NCI-H1048 (cell line): ENCODE results near the gene DDX25.
"Not testable (repeated sequence)": the region's sequence is repeated elsewhere in the genome, so short reads cannot be mapped to it uniquely, and the experiment has no call there.

Experiments used
- DNase-seq: peaks from one replicate; lab custom pipeline; 2025; lab: John Stamatoyannopoulos, UW

Gene DDX25

GRCh38 chr11:125904678-125905077, 370 bp downstream of the DDX25 start:
- no peak for DNase-seq

- DNase-seq, result no peak
Measured at GRCh38 chr11:125910226-125910849, 6.0 kb downstream of the DDX25 start.

GRCh38 chr11:125914601-125915000, 10.3 kb downstream of the DDX25 start:
- DNase-seq, result not testable (repeated sequence)

- no peak for DNase-seq
Measured at GRCh38 chr11:125916683-125917347, 12.5 kb downstream of the DDX25 start.

GRCh38 chr11:125918140-125918840, 14.0 kb downstream of the DDX25 start:
- DNase-seq, result no peak

- DNase-seq, result no peak
Measured at GRCh38 chr11:125921042-125921441, 16.7 kb downstream of the DDX25 start.

- no peak for DNase-seq
Measured at GRCh38 chr11:125922156-125922555, 17.8 kb downstream of the DDX25 start.

GRCh38 chr11:125923012-125923579, 18.8 kb downstream of the DDX25 start:
- peak; percentile 40 for DNase-seq

GRCh38 chr11:125923633-125924032, 19.3 kb downstream of the DDX25 start:
- DNase-seq, result no peak

GRCh38 chr11:125924384-125925007, 20.2 kb downstream of the DDX25 start:
- DNase-seq, result no peak

- DNase-seq, result no peak
Measured at GRCh38 chr11:125925247-125925740, 21.0 kb downstream of the DDX25 start.

- DNase-seq, result no peak
Measured at GRCh38 chr11:125925804-125926203, 21.5 kb downstream of the DDX25 start.

- DNase-seq, result no peak
Measured at GRCh38 chr11:125926682-125927081, 22.4 kb downstream of the DDX25 start.

- no peak for DNase-seq
Measured at GRCh38 chr11:125929445-125930075, 25.3 kb downstream of the DDX25 start.

- no peak for DNase-seq
Measured at GRCh38 chr11:125930076-125930450, 25.8 kb downstream of the DDX25 start.

GRCh38 chr11:125931116-125931515, 26.8 kb downstream of the DDX25 start:
- no peak for DNase-seq

- DNase-seq, result no peak
Measured at GRCh38 chr11:125931668-125932067, 27.4 kb downstream of the DDX25 start.

GRCh38 chr11:125932301-125932700, 28.0 kb downstream of the DDX25 start:
- DNase-seq, result no peak

- no peak for DNase-seq
Measured at GRCh38 chr11:125933030-125933813, 28.9 kb downstream of the DDX25 start.

GRCh38 chr11:125934473-125934872, 30.2 kb downstream of the DDX25 start:
- DNase-seq, result no peak

GRCh38 chr11:125935056-125935455, 30.7 kb downstream of the DDX25 start:
- no peak for DNase-seq
